Endothelial cell (in vitro differentiated cells): ENCODE data around the gene BCOR. TPM values are rescaled to one million over a fixed set of nuclear protein-coding genes. Genes with fewer than 3 reads are reported as not detected.

Experiments used
- DNase-seq: peaks from one replicate; pipeline ENCODE4 v3.0.0; 2021; ENCODE audit warnings: low spot score
- H3K27ac Mint-ChIP-seq: one replicate; pipeline ENCODE4 v1.8.0; 2021; ENCODE audit warnings: mixed read lengths, inconsistent platforms; ENCODE audit not compliant: unreplicated experiment
- H3K27me3 Mint-ChIP-seq: one replicate; pipeline ENCODE4 v1.8.0; 2021; ENCODE audit warnings: mild to moderate bottlenecking, moderate library complexity, mixed read lengths, inconsistent platforms; ENCODE audit not compliant: unreplicated experiment
- H3K36me3 Mint-ChIP-seq: one replicate; pipeline ENCODE4 v1.8.0; 2021; ENCODE audit warnings: mild to moderate bottlenecking, low read depth, mixed read lengths, inconsistent platforms; ENCODE audit not compliant: unreplicated experiment
- H3K4me1 Mint-ChIP-seq: one replicate; pipeline ENCODE4 v1.8.0; 2021; ENCODE audit warnings: mild to moderate bottlenecking, mixed read lengths, inconsistent platforms; ENCODE audit not compliant: unreplicated experiment
- H3K4me3 Mint-ChIP-seq: one replicate; pipeline ENCODE4 v1.8.0; 2021; ENCODE audit warnings: mild to moderate bottlenecking, mixed read lengths, inconsistent platforms; ENCODE audit not compliant: unreplicated experiment
- H3K9me3 Mint-ChIP-seq: one replicate; pipeline ENCODE4 v1.8.0; 2021; ENCODE audit warnings: mixed read lengths, inconsistent platforms; ENCODE audit not compliant: unreplicated experiment
- CTCF ChIP-seq: fragments of 200-600 bp; sonication (generic); IDR thresholded peaks from one replicate; pipeline ENCODE4 v1.5.0; 2021; ENCODE audit warnings: antibody characterized with exemption; ENCODE audit not compliant: unreplicated experiment
- total RNA-seq: library from RNA; stranded (reverse); fragmentation: NEBNext Ultra II Directional; extraction: Animal tissue kit (Norgen Biotek cat#: 25700); gene quantifications from one replicate; pipeline ENCODE4 v1.2.1, GENCODE V29; 2021; ENCODE audit not compliant: unreplicated experiment

BCOR gene
- total RNA-seq, 1 donor from 2014 or later = 34.5 TPM

GRCh38 chrX:40145001-40145922 is 47.5 kb upstream of the BCOR start:
- DNase-seq = no peak
- Mint-ChIP-seq H3K4me3 (peak overlapping the region; percentile 90), H3K36me3 (no peaks in the 10 kb centered on the region), H3K27me3 (peaks cover 2% of the 10 kb centered on the region), H3K9me3 (no peaks in the 10 kb centered on the region), H3K4me1 (peaks cover 43% of the 10 kb centered on the region), H3K27ac (no peak overlapping the region)
- no peak for TF ChIP-seq CTCF

GRCh38 chrX:40144576-40144975 is 46.8 kb upstream of the BCOR start:
- H3K27ac Mint-ChIP-seq = no peak overlapping the region
- H3K4me1 Mint-ChIP-seq = peaks cover 36% of the 10 kb centered on the region
- no peaks in the 10 kb centered on the region for H3K36me3 Mint-ChIP-seq
- H3K4me3 Mint-ChIP-seq = peak overlapping the region; percentile 81
- TF ChIP-seq CTCF = no peak
- peaks cover 2% of the 10 kb centered on the region for H3K27me3 Mint-ChIP-seq
- no peaks in the 10 kb centered on the region for H3K9me3 Mint-ChIP-seq
- DNase-seq = no peak

- peaks cover 31% of the 10 kb centered on the region for H3K4me1 Mint-ChIP-seq
- no peaks in the 10 kb centered on the region for H3K36me3 Mint-ChIP-seq
- H3K9me3 Mint-ChIP-seq = no peaks in the 10 kb centered on the region
- H3K4me3 Mint-ChIP-seq = no peak overlapping the region
- TF ChIP-seq CTCF = no peak
- no peak overlapping the region for H3K27ac Mint-ChIP-seq
- peaks cover 2% of the 10 kb centered on the region for H3K27me3 Mint-ChIP-seq
- DNase-seq = no peak
Observed at GRCh38 chrX:40143987-40144386, 46.2 kb upstream of the BCOR start.

GRCh38 chrX:40143001-40143400 is 45.2 kb upstream of the BCOR start:
- DNase-seq = no peak
- Mint-ChIP-seq H3K4me1 (peaks cover 23% of the 10 kb centered on the region), H3K36me3 (no peaks in the 10 kb centered on the region), H3K4me3 (no peak overlapping the region), H3K27ac (no peak overlapping the region), H3K9me3 (no peaks in the 10 kb centered on the region), H3K27me3 (peaks cover 2% of the 10 kb centered on the region)
- no peak for TF ChIP-seq CTCF

GRCh38 chrX:40142417-40142816 is 44.7 kb upstream of the BCOR start:
- Mint-ChIP-seq H3K4me1 (peaks cover 22% of the 10 kb centered on the region), H3K27ac (no peak overlapping the region), H3K9me3 (no peaks in the 10 kb centered on the region), H3K27me3 (peaks cover 2% of the 10 kb centered on the region), H3K4me3 (no peak overlapping the region), H3K36me3 (no peaks in the 10 kb centered on the region)
- TF ChIP-seq CTCF = no peak
- DNase-seq = no peak
